Esophagus muscularis mucosa (tissue), 3 donors: ENCODE results near the gene SPSB2.

Experiments used
- CTCF ChIP-seq, 3 experiments: fragments of 200-600 bp in 2 of 3; fragments of 450-650 bp in 1 of 3; sonication (generic) in 2 of 3; IDR thresholded peaks; one replicate each; pipeline ENCODE4 v1.5.1; 2017 to 2019; ENCODE audit warnings: antibody characterized with exemption in 3 of 3, mild to moderate bottlenecking in 2 of 3, moderate library complexity in 1 of 3
- POLR2A ChIP-seq: fragments of 450-650 bp; IDR thresholded peaks from one replicate; pipeline ENCODE4 v1.6.1; 2017; ENCODE audit warnings: antibody characterized with exemption, moderate library complexity, mild to moderate bottlenecking, low read depth

GRCh38 chr12:6830286-6830890 lies 42.7 kb downstream of the SPSB2 start:
- TF ChIP-seq CTCF (IDR thresholded peaks at IDR 0.05) (no peak), POLR2A (no peak)
